Panc1 (cell line): ENCODE results near the gene HOTAIR.

ENCODE experiments used
- POLR2AphosphoS5 ChIP-seq: IDR thresholded peaks from 2 replicates; pipeline ENCODE4 v1.6.1; 2012; ENCODE audit warnings: mild to moderate bottlenecking, low read depth, low read length, moderate library complexity
- TF ChIP-seq, protein P1 (sequence below): fragments of 450-650 bp; IDR thresholded peaks from 2 replicates; pipeline ENCODE4 v1.5.1; 2017; ENCODE audit warnings: mild to moderate bottlenecking

DNA sequence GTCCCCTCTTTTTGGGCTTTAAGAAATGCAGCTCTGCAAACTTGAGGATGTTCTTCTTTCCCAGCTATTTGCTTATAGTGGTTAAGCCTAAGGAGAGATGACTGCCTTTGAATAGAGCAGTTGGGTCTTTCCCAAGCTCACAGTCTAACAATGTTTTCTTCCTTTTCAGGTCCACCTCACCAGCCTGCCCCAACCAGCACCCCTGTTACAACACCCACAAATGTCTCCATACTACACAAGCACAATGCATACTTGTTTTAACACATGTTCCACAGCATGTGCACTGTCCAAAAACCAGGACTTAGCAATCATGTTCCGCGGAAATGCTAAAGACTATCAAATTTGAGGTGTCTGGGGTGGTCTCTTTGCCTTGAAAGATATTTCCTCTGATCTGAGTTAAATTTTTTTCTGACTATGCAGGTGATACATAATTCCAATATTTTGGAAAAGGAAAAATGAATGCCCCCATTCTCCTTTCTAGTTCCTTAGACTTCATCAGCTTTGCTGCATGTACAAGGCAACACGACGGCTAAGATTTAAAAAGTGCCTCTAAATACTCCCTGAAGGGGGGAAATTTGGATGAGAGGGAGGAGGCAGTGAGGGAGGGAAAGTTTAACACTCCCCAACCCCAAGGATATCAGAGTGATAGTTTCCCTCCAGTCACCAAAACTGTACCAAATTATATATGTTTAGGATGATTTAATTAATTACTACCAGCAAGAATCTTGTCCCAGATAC is 42.7 kb downstream of the HOTAIR start:
- TF ChIP-seq, protein P1, sequence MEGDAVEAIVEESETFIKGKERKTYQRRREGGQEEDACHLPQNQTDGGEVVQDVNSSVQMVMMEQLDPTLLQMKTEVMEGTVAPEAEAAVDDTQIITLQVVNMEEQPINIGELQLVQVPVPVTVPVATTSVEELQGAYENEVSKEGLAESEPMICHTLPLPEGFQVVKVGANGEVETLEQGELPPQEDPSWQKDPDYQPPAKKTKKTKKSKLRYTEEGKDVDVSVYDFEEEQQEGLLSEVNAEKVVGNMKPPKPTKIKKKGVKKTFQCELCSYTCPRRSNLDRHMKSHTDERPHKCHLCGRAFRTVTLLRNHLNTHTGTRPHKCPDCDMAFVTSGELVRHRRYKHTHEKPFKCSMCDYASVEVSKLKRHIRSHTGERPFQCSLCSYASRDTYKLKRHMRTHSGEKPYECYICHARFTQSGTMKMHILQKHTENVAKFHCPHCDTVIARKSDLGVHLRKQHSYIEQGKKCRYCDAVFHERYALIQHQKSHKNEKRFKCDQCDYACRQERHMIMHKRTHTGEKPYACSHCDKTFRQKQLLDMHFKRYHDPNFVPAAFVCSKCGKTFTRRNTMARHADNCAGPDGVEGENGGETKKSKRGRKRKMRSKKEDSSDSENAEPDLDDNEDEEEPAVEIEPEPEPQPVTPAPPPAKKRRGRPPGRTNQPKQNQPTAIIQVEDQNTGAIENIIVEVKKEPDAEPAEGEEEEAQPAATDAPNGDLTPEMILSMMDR: no peak
- no peak for TF ChIP-seq POLR2AphosphoS5
